ENCODE data around the gene POLN. TPM values are rescaled to one million over a fixed set of nuclear protein-coding genes. Genes with fewer than 3 reads are reported as not detected.

Gene POLN
- total and polyA plus RNA-seq, 2 of the 4 experiments (the other 2 are of a cell fraction), result 0.63 to 0.72 TPM

- no peak overlapping the region for H2AK5ac ChIP-seq (ENCODE audit: low read depth, low read length)
- dilution Hi-C loops (cut with HindIII; ENCODE audit: low sequenced_read_pairs, unreplicated experiment), result no loop called here
- no peak overlapping the region for H3K56ac ChIP-seq (ENCODE audit: extremely low read depth, insufficient read depth, low read length)
- H4K5ac ChIP-seq (ENCODE audit: low read depth, low read length), result no peak overlapping the region
- in situ Hi-C loops (cut with MboI; ENCODE audit: low sequenced_read_pairs), result no loop called here
- TF ChIP-seq, protein P1, sequence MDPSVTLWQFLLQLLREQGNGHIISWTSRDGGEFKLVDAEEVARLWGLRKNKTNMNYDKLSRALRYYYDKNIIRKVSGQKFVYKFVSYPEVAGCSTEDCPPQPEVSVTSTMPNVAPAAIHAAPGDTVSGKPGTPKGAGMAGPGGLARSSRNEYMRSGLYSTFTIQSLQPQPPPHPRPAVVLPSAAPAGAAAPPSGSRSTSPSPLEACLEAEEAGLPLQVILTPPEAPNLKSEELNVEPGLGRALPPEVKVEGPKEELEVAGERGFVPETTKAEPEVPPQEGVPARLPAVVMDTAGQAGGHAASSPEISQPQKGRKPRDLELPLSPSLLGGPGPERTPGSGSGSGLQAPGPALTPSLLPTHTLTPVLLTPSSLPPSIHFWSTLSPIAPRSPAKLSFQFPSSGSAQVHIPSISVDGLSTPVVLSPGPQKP (IDR thresholded peaks at IDR 0.05; ENCODE audit: borderline replicate concordance, low read depth, low read length), result no peak
- TF ChIP-seq RAD21 (IDR thresholded peaks at IDR 0.05; ENCODE audit: low read length) (no peak), MXI1 (IDR thresholded peaks at IDR 0.05; ENCODE audit: borderline replicate concordance, low read depth, low read length) (no peak), NFE2L2 (IDR thresholded peaks at IDR 0.05; ENCODE audit: low read depth, low read length) (no peak), SMC3 (IDR thresholded peaks at IDR 0.05; ENCODE audit: low read depth, low read length) (no peak), RFX5 (IDR thresholded peaks at IDR 0.05; ENCODE audit: low read depth, low read length) (no peak), MAZ (IDR thresholded peaks at IDR 0.05; ENCODE audit: borderline replicate concordance, low read depth, low read length) (no peak), CTCF (conservative IDR thresholded peaks at IDR 0.05; ENCODE audit: low read depth, low read length) (no peak), USF2 (IDR thresholded peaks at IDR 0.05; ENCODE audit: low read depth, low read length) (no peak), RCOR1 (IDR thresholded peaks at IDR 0.05; ENCODE audit: insufficient replicate concordance, low read length) (no peak), MAFK (IDR thresholded peaks at IDR 0.05; ENCODE audit: low read depth, low read length) (no peak), CHD1 (IDR thresholded peaks at IDR 0.05; ENCODE audit: low read depth, low read length) (no peak), FOS (IDR thresholded peaks at IDR 0.05; ENCODE audit: low read depth, low read length) (no peak)
- DNase-seq (no peak), ATAC-seq (ENCODE audit: low read depth) (no peak)
- 61% methylated on average over 4 of the region's 22 CpGs; no CpG with 5 or more reads in 1 of the 2 experiments for WGBS, 2 experiments (ENCODE audit: extremely low coverage in 2 of 2, insufficient read length in 1 of 2)
- no peak overlapping the region for H3K4ac ChIP-seq (ENCODE audit: low read depth, low read length)
- no peak overlapping the region for H3K9ac ChIP-seq (ENCODE audit: low read depth, low read length)
- no peaks in the 10 kb centered on the region for H3K36me3 ChIP-seq (ENCODE audit: control insufficient read depth, insufficient read depth, low read length)
- H3K9me1 ChIP-seq (ENCODE audit: insufficient read depth, low read length), result no peaks in the 10 kb centered on the region
- no TSS peak for BruUV-seq (replicated peaks)
- H3K4me2 ChIP-seq (ENCODE audit: low read depth, low read length), result no peak overlapping the region
- H3K14ac ChIP-seq (replicated peaks; ENCODE audit: low read depth, low read length), result no peak overlapping the region
- no peak overlapping the region for H3K27ac ChIP-seq (ENCODE audit: insufficient read depth, low read length)
- intact Hi-C loops (cut with micrococcal nuclease), result loop anchor here (10.0 kb wide), 1 partner anchor 146 kb away; the partner anchor contains the start of genes CFAP99 and ZFYVE28
- H2BK120ac ChIP-seq (ENCODE audit: low read depth, low read length), result no peak overlapping the region
- H3K4me1 ChIP-seq (ENCODE audit: control insufficient read depth, insufficient read depth, low read length), result peaks cover 3% of the 10 kb centered on the region; the same call in 1 of the 2 replicates
- H3K18ac ChIP-seq (ENCODE audit: low read depth, low read length), result no peak overlapping the region
- no peak overlapping the region for H2BK20ac ChIP-seq (ENCODE audit: low read depth, low read length)
- no peaks in the 10 kb centered on the region for H4K20me1 ChIP-seq (ENCODE audit: insufficient read depth, low read length)
- H2BK15ac ChIP-seq (ENCODE audit: low read depth, low read length), result no peak overlapping the region
- no peak overlapping the region for H2AK9ac ChIP-seq (replicated peaks; ENCODE audit: low read depth, low read length, poor library complexity)
- no peak overlapping the region for H2AFZ ChIP-seq (replicated peaks; ENCODE audit: low read length, poor library complexity)
- peaks cover 2% of the 10 kb centered on the region; the same call in 1 of the 2 replicates for H3K27me3 ChIP-seq (ENCODE audit: control insufficient read depth, insufficient read depth, low read length)
- no peak overlapping the region for H2BK5ac ChIP-seq (ENCODE audit: low read depth, low read length, poor library complexity, severe bottlenecking)
- H4K91ac ChIP-seq (ENCODE audit: insufficient read depth, low read depth, low read length), result no peak overlapping the region
- no peaks in the 10 kb centered on the region for H3K9me3 ChIP-seq (ENCODE audit: control insufficient read depth, insufficient read depth, low read length)
- ChIA-PET CTCF (no interaction called here), POLR2A (ENCODE audit: unreplicated experiment) (no interaction called here)
- no peak overlapping the region for H3K23ac ChIP-seq (ENCODE audit: low read depth, low read length)
- H3K79me1 ChIP-seq (ENCODE audit: low read depth in 1 of 2, low read length in 2 of 2), result no peaks in the 10 kb centered on the region
- no peak overlapping the region for H3K4me3 ChIP-seq (ENCODE audit: insufficient read depth, low read depth, low read length)
- no peak overlapping the region for H4K8ac ChIP-seq (ENCODE audit: low read depth in 2 of 2, low read length in 2 of 2)
Observed at GRCh38 chr4:2268357-2269205, 26.7 kb upstream of the POLN start.

All from IMR-90 (cell line).